C4-2B (cell line): ENCODE results near the gene TRIM23.
"Not testable (repeated sequence)": the region's sequence is repeated elsewhere in the genome, so short reads cannot be mapped to it uniquely, and the experiment has no call there.

Source experiments
- H3K27ac ChIP-seq: fragments of 450-650 bp; 2 replicates; pipeline ENCODE4 v1.5.1; 2017
- ZFX ChIP-seq: fragments of 450-650 bp; IDR thresholded peaks from 2 replicates; pipeline ENCODE4 v1.6.1; 2017
- TF ChIP-seq, protein P1 (sequence below): fragments of 450-650 bp; conservative IDR thresholded peaks from 2 replicates; pipeline ENCODE4 v1.5.1; 2017; ENCODE audit warnings: mild to moderate bottlenecking

The TRIM23 gene

GRCh38 chr5:65646938-65647337 is 22.8 kb upstream of the TRIM23 start:
- no peak overlapping the region for H3K27ac ChIP-seq

GRCh38 chr5:65640240-65640639 is 16.1 kb upstream of the TRIM23 start:
- TF ChIP-seq, protein P1, sequence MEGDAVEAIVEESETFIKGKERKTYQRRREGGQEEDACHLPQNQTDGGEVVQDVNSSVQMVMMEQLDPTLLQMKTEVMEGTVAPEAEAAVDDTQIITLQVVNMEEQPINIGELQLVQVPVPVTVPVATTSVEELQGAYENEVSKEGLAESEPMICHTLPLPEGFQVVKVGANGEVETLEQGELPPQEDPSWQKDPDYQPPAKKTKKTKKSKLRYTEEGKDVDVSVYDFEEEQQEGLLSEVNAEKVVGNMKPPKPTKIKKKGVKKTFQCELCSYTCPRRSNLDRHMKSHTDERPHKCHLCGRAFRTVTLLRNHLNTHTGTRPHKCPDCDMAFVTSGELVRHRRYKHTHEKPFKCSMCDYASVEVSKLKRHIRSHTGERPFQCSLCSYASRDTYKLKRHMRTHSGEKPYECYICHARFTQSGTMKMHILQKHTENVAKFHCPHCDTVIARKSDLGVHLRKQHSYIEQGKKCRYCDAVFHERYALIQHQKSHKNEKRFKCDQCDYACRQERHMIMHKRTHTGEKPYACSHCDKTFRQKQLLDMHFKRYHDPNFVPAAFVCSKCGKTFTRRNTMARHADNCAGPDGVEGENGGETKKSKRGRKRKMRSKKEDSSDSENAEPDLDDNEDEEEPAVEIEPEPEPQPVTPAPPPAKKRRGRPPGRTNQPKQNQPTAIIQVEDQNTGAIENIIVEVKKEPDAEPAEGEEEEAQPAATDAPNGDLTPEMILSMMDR, result no peak
- TF ChIP-seq ZFX, result no peak

More at GRCh38 chr5:65646938-65647337, 22.8 kb upstream of the TRIM23 start:
- no peak for TF ChIP-seq ZFX
- TF ChIP-seq, protein P1, result no peak

GRCh38 chr5:65630981-65631380 is 6.8 kb upstream of the TRIM23 start:
- H3K27ac ChIP-seq, result no peak overlapping the region
- TF ChIP-seq ZFX, result no peak
- TF ChIP-seq, protein P1, result no peak

More at GRCh38 chr5:65640240-65640639, 16.1 kb upstream of the TRIM23 start:
- no peak overlapping the region for H3K27ac ChIP-seq

DNA sequence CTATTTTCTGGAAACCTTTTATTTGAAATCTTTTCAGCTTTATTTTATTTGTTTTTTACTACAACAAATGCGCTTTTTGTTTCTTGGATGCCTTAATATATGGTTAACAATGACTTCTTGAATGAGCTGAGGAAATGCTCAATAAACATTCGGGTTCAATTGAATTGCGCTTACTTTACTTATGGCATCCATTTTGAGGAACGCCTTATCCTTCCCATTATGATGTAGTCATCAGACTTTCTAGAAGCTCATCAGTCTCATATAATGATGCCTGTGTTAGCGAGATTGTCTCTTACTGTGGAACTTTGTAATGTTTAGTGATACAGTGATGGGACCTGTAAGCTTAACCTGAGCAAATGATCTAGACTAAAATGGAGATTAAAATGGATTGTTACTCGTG is 1.6 kb upstream of the TRIM23 start:
- TF ChIP-seq, protein P1, result no peak
- no peak for TF ChIP-seq ZFX
- H3K27ac ChIP-seq, result no peak overlapping the region

- H3K27ac ChIP-seq, result peak within 1 kb of the TSS; percentile 88
- peak; percentile 81 for TF ChIP-seq ZFX
- TF ChIP-seq, protein P1, result no peak; the same call in 1 of the 2 replicates
These were observed 730 bp upstream of the TRIM23 start, which contains the start of the genes SHLD3 and TRAPPC13 for GRCh38 chr5:65624571-65625555. Gene SHLD3 (plus strand): TSS chr5:65625027. CDS start chr5:65629588, 4,561 bp downstream. Gene TRAPPC13 (plus strand): TSS chr5:65625027. CDS start chr5:65625061, 34 bp downstream.

DNA sequence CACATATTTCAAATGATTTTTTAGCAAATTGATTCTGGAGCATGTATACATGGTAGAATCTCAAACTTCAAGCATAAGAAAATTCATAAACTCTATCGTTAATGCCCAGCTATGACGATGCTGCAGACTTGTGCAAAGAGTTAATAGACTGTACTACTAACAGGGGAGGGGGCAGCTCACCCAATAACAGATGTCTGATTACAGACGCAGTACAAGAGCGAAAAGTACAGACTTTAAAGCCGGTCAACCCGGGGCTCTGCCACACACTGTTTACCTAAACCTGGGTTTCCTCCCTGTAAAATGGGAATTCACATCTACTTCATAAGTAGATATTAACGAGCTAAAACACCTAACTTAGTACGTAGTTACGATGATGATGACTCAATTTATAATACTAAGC is 651 bp downstream of the TRIM23 start:
- H3K27ac ChIP-seq, result peak overlapping the region; percentile 88
- TF ChIP-seq ZFX, result no peak
- TF ChIP-seq, protein P1, result no peak

- not testable (repeated sequence) for H3K27ac ChIP-seq
These were observed 2.2 kb downstream of the TRIM23 start for GRCh38 chr5:65621961-65622360.
